Breast epithelium (tissue), 4 donors: ENCODE measurements around the gene PARD3B. TPM values are rescaled to one million over a fixed set of nuclear protein-coding genes. Genes with fewer than 3 reads are reported as not detected.

ENCODE experiments used
- DNase-seq, 2 donors: peaks; one replicate each; pipeline ENCODE4 v3.0.0-alpha.2; 2019; ENCODE audit warnings: low spot score in 2 of 2
- H3K27ac ChIP-seq, 2 donors: fragments of 200-600 bp; sonication (generic) in 1 of 2; one replicate each; pipeline ENCODE4 v1.5.1; 2016 to 2019; ENCODE audit warnings: mild to moderate bottlenecking in 1 of 2
- H3K27me3 ChIP-seq, 2 donors: fragments of 200-600 bp; sonication (generic) in 1 of 2; one replicate each; pipeline versions ENCODE4 v1.5.1 to v1.6.0; 2017 to 2019; ENCODE audit warnings: control low read depth in 1 of 2, mild to moderate bottlenecking in 1 of 2
- H3K36me3 ChIP-seq: fragments of 200-600 bp; one replicate; pipeline ENCODE4 v1.5.1; 2019
- H3K4me1 ChIP-seq, 2 donors: fragments of 200-600 bp; sonication (generic); one replicate each; pipeline ENCODE4 v1.5.1; 2016 to 2019; ENCODE audit warnings: control low read depth in 1 of 2
- H3K4me3 ChIP-seq, 3 donors: fragments of 200-600 bp; sonication (generic); 1 replicate in 2 of 3; 2 replicates in 1 of 3; pipeline ENCODE4 v1.5.1; 2016 to 2019; ENCODE audit warnings: mild to moderate bottlenecking in 3 of 3, moderate library complexity in 2 of 3
- H3K9me3 ChIP-seq, 2 donors: fragments of 200-600 bp; sonication (generic) in 1 of 2; one replicate each; pipeline ENCODE4 v1.5.1; 2016 to 2019; ENCODE audit warnings: control low read depth in 1 of 2
- POLR2A ChIP-seq: fragments of 450-650 bp; IDR thresholded peaks from one replicate; pipeline ENCODE4 v1.6.1; 2016; ENCODE audit warnings: antibody characterized with exemption, mild to moderate bottlenecking, moderate library complexity
- POLR2AphosphoS5 ChIP-seq, 3 donors: sonication (generic); formaldehyde crosslinking; IDR thresholded peaks; one replicate each; pipeline ENCODE4 v1.6.1; 2017; ENCODE audit warnings: antibody characterized with exemption in 3 of 3
- intact Hi-C: fragments of 100-400 bp; cut with DNase I; formaldehyde crosslinking; loops from one replicate; pipeline ENCODE4 v1.15.1; 2023; ENCODE audit warnings: low total_unique reads
- total RNA-seq, 3 donors: library from RNA; depleted of rRNA; stranded (reverse); fragments of >200 nt; gene quantifications; one replicate each; pipeline ENCODE4 v1.1.0, GENCODE V29; 2016
- TF ChIP-seq, protein P1 (sequence below), 3 donors: fragments of 450-650 bp; IDR thresholded peaks; one replicate each; pipeline ENCODE4 v1.5.1; 2016 to 2017; ENCODE audit warnings: antibody characterized with exemption in 3 of 3, mild to moderate bottlenecking in 3 of 3, moderate library complexity in 3 of 3

The PARD3B gene
- total RNA-seq, 3 donors from 2014 or later, result 24.6 to 66.2 (median 25.9) TPM

DNA sequence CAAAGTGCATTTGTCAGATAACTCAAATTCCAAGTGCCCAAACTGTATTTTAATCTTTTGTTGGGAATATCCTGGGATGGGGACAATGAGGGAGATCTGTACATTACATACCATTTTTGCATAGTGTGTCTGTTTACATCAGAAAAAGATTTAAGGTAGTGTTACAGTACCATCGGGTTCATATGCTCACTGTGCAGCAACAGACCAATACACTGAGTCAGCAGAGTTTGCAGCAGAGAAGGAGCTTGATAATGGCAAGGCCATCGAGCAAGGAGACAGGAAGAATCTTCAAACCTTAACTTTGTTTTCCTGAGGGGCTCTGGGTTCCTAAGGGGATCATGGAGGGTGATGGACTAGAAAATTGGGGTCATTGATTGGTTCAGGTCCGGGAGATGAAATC is 399.7 kb downstream of the PARD3B start:
- no peaks in the 10 kb centered on the region for H3K36me3 ChIP-seq
- no peak for DNase-seq
- H3K4me3 ChIP-seq, result no peak overlapping the region
- no peak overlapping the region for H3K27ac ChIP-seq
- peaks cover 0 to 6% of the 10 kb centered on the region in 2 donors for H3K4me1 ChIP-seq
- TF ChIP-seq POLR2A (no peak), POLR2AphosphoS5 (IDR thresholded peaks at IDR 0.05) (no peak)
- TF ChIP-seq, protein P1, sequence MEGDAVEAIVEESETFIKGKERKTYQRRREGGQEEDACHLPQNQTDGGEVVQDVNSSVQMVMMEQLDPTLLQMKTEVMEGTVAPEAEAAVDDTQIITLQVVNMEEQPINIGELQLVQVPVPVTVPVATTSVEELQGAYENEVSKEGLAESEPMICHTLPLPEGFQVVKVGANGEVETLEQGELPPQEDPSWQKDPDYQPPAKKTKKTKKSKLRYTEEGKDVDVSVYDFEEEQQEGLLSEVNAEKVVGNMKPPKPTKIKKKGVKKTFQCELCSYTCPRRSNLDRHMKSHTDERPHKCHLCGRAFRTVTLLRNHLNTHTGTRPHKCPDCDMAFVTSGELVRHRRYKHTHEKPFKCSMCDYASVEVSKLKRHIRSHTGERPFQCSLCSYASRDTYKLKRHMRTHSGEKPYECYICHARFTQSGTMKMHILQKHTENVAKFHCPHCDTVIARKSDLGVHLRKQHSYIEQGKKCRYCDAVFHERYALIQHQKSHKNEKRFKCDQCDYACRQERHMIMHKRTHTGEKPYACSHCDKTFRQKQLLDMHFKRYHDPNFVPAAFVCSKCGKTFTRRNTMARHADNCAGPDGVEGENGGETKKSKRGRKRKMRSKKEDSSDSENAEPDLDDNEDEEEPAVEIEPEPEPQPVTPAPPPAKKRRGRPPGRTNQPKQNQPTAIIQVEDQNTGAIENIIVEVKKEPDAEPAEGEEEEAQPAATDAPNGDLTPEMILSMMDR (IDR thresholded peaks at IDR 0.05), result no peak
- H3K9me3 ChIP-seq, result no peaks in the 10 kb centered on the region
- no peaks in the 10 kb centered on the region for H3K27me3 ChIP-seq
- intact Hi-C loops, result no loop called here

DNA sequence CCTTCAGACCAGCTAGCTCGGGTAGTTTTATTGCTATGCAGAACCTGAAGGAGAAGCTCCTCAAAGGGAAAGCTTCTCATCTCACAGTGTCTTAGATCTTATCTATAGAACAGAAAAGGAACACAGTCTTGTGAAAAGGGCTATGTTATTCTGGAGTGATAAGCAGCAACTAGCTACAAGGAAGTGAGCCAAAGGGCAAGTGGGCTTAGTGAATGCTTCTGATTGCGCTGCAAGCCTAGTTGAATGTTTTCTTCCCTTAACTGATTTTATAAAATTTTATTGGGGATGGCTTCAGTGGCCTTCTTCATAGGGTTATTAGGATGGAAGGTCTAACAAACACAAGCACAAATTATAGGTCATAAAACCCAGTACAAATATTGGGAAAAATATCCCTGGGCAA is 400.1 kb downstream of the PARD3B start:
- Histone ChIP-seq H3K36me3 (no peaks in the 10 kb centered on the region), H3K27ac (no peak overlapping the region), H3K4me3 (no peak overlapping the region), H3K9me3 (no peaks in the 10 kb centered on the region), H3K27me3 (no peaks in the 10 kb centered on the region), H3K4me1 (peaks cover 0 to 6% of the 10 kb centered on the region in 2 donors)
- no peak for TF ChIP-seq POLR2A
- TF ChIP-seq POLR2AphosphoS5 (IDR thresholded peaks at IDR 0.05), result no peak
- TF ChIP-seq, protein P1 (IDR thresholded peaks at IDR 0.05), result no peak
- intact Hi-C loops, result no loop called here
- no peak for DNase-seq

DNA sequence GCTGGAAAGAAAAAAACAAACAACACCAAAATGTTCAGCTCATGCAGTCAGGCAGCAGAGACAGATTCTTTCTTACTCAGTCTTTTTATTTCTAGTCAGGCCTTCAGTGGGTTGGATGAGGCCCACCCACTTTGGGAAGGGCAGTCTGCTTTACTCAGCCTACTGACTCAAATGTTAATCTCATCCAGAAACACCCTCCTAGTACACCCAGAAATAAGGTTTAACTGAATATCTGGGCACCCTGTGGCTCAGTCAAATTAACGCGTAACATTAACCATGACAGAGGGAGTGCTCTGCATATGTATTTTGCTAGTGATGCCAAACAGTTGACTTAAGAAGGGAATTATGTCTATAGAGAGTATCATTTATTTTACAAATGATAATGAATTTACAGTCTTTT is 401.6 kb downstream of the PARD3B start:
- Histone ChIP-seq H3K9me3 (no peaks in the 10 kb centered on the region), H3K36me3 (no peaks in the 10 kb centered on the region), H3K27me3 (no peaks in the 10 kb centered on the region), H3K27ac (no peak overlapping the region), H3K4me3 (no peak overlapping the region), H3K4me1 (peaks cover 0 to 6% of the 10 kb centered on the region in 2 donors)
- DNase-seq, result no peak
- TF ChIP-seq, protein P1 (IDR thresholded peaks at IDR 0.05), result no peak
- no peak for TF ChIP-seq POLR2AphosphoS5 (IDR thresholded peaks at IDR 0.05)
- no peak for TF ChIP-seq POLR2A
- intact Hi-C loops, result no loop called here

DNA sequence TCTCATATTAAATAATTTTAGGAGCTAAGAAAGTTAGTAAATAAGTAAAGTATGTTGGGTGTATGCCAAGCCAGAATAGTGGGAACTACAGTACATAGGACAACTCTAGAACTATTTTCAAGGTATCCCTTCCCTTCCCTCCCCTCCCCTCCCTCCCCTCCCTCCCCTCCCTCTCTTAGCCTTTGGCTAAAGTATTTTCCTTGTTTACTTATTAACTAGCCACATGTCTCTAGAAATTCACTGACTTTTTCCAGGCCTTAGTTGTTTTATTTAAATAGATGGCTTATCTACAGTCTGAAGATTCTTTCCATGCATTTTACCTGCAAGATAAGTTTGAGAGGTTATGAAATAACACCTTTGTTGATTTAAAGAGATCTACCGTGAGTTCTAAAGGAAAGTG is 402.1 kb downstream of the PARD3B start:
- Histone ChIP-seq H3K27me3 (no peaks in the 10 kb centered on the region), H3K27ac (no peak overlapping the region), H3K9me3 (no peaks in the 10 kb centered on the region), H3K4me3 (no peak overlapping the region), H3K4me1 (peaks cover 0 to 6% of the 10 kb centered on the region in 2 donors), H3K36me3 (no peaks in the 10 kb centered on the region)
- intact Hi-C loops, result no loop called here
- no peak for DNase-seq
- TF ChIP-seq POLR2AphosphoS5 (IDR thresholded peaks at IDR 0.05) (no peak), POLR2A (no peak)
- TF ChIP-seq, protein P1 (IDR thresholded peaks at IDR 0.05), result no peak

DNA sequence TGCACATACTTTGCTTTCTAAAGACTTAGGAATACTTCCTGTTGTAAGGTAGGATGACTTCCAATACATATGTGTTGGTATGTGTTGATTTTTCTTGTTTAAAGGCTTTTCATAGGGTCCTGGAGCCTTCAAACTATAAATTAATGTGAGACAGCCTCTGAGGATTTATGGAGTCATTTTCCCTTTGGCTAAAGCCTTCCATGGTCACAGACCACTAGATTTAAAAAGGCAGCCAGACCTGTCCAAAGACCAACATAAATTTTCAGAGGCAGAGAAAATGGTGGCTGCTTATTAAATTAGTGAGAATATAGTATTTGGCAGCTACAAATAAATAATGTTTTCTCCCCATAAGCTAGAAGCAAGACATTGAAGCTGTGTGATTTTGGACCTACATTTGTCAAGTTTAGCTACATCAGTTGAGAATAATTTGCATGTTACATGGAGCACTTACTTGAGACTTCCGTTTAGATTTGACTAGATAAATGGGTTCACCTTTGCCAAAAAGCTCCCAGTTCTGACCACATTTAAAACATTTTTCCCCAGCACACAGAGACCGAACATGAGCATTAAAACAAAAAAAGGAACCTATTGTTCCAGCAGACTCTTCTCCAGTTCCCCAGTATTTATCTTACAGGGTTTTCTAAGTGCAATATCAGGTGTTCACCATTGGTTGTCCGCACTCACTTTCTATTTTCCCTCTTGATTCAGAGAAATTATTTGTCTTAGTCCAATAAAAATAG is 402.9 kb downstream of the PARD3B start:
- H3K27me3 ChIP-seq, result no peaks in the 10 kb centered on the region
- no peak for DNase-seq
- H3K36me3 ChIP-seq, result no peaks in the 10 kb centered on the region
- no peak overlapping the region for H3K4me3 ChIP-seq
- intact Hi-C loops, result no loop called here
- peaks cover 0 to 6% of the 10 kb centered on the region in 2 donors for H3K4me1 ChIP-seq
- TF ChIP-seq POLR2A (no peak), POLR2AphosphoS5 (IDR thresholded peaks at IDR 0.05) (no peak)
- TF ChIP-seq, protein P1 (IDR thresholded peaks at IDR 0.05), result no peak
- no peak overlapping the region for H3K27ac ChIP-seq
- no peaks in the 10 kb centered on the region for H3K9me3 ChIP-seq
